A204.1 (cell line): ENCODE results near the gene TTYH1.
A peak's percentile ranks its signal among the peaks of the same experiment; 100 is the strongest.
"Not testable (repeated sequence)": the region's sequence is repeated elsewhere in the genome, so short reads cannot be mapped to it uniquely, and the experiment has no call there.

Source experiments
- FAIRE-seq: peaks from 2 replicates; lab custom pipeline; 2012; peaks lifted over from hg19 to GRCh38; lab: Jason Lieb, UNC

The TTYH1 gene

DNA sequence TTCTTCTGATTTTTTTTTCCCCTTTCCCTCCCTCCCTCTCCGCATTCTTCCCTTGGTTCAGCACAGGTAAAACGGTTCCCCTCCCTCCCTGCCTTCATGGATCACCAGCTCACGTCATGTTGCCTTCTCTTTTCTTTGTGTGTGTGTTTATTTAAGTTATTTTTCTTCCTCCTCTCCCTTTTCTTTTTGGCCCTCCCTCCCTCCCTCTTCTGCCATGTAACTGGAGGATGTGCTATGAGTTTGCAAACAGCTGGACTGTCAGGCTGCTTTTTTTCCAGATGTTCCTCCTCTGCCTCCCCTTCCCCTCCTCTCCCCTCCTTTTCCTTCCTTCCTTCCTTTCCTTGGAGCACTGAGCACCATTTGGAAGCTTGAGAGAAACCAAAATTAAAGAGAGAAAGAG is 46.3 kb downstream of the TTYH1 start:
- no peak for FAIRE-seq

DNA sequence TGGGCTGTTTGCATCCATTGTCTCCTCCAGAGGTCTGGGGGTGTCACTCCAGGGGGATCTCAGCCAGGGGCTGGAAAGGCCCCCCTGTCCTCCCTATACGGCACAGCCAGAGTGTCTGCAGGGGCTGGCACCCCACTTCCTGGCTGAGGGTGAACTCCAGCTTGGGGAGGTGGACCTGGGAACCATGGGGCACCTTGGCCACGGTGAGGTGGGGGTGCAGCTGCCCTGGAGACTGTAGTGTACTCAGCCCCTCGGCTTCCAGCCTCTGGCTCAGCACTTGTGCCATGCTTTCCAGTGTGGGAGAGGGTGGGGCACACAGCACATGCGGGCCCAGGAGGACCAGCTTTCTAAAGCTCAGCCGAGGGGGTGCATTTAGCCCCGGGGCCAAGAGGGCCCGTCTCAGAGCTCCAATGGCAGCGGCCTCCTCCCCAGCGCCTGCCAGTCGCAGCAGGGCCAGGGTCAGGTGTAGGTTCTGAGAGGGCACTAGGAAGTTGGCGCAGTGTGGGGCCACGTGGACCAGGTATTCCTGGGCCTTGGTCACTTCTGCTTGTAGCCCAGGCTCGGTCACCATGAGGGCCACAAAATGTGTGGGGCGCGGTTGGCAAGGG is 46.9 kb downstream of the TTYH1 start:
- FAIRE-seq, result no peak

DNA sequence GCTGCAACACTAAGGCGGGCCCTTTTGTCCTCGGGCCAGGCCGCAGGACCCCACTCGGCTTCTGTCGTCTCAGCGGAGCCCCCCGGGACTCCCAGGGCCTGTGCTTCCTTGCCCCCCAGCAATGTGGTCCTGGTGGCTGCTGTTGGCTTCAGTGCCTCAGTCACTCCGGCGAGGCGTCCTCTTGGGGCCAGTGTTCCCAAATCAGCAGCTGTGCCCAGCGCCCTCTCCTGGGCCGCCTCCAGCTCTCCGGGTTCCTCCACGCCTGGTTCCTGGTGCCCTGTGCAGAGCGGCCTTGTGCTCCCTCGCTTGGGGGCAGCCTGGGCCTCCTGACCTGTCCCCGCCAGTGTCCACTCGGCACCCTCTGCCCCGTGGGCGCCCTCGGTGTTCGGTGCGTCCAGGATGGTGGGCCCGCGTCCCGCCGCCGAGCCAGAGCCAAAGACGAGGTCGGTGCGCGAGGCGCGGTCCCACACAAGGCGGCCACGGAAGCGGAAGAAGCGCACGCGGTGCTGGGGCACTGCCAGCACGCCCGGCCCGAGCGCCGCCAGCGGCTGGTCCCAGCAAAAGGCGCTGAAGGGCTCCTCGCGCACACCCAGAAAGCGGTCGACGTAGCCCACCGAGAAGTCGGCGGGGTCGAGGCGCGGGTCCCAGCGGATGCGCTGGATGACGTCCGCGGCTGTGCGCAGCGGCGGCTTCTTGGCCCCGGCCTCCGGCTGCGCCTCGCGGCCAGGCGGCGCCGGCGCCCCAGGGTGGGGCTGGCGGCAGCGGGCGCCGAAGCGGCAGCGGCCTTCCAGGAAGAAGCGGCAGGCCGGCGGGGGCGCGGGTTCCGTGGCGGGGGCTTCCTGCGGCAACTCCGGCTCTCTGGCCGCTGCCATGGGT is 47.6 kb downstream of the TTYH1 start:
- no peak for FAIRE-seq

DNA sequence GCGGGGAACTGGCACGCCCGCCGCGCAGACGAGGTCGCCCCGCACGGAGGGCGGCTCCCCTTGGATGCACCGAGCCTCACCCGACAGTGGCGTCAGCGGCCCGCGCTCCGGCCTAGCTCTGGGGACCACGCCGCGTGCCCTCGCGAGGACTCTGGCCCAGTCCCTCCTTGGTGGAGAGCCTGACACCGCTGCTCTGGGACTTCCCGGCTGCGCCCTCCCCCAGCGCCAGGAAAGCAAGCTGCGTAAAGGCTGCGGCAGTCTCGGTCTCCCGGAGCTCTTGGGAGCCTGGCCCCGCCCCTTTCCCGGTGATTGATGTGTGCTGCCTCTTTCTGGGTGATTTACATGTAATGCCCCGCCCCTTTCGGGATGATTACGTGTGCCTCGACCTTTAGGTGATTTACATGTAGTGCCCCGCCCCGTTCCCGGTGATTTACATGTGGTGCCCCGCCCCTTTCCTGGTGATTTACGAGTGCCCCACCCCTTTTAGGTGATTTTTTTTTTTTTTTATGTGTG is 48.3 kb downstream of the TTYH1 start, which contains the start of gene LENG9:
TSS of gene LENG9 (minus strand) at position 248 of the 513 bp plus-strand sequence. CDS start 252 bp downstream, outside the sequence.
- FAIRE-seq, result no peak

DNA sequence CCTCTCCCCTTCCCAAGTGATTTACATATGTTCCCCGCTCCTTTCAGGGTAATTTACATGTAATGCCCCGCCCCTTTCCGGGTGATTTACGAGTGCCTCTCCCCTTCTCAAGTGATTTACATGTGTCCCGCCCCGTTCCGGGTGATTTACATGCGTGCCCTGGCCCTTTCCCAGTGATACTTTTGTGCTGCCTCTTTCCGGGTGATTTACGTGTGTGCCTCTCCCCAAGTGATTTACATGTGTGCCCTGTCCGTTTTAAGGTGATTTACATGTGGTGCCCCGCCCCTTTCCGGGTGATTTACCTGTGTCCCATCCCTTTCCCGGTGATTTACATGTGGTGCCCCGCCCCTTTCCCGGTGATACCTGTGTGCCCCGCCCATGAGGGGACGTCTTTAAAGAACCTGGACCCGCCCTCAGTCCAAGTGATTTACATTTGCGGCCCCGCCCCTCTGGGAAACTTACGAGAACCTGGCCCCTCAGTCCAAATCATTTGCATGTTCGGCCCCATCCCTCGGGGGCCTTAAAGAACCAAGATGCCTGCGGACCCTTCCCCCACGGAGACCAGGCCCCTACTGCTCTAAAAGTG is 48.9 kb downstream of the TTYH1 start:
- FAIRE-seq, result no peak

DNA sequence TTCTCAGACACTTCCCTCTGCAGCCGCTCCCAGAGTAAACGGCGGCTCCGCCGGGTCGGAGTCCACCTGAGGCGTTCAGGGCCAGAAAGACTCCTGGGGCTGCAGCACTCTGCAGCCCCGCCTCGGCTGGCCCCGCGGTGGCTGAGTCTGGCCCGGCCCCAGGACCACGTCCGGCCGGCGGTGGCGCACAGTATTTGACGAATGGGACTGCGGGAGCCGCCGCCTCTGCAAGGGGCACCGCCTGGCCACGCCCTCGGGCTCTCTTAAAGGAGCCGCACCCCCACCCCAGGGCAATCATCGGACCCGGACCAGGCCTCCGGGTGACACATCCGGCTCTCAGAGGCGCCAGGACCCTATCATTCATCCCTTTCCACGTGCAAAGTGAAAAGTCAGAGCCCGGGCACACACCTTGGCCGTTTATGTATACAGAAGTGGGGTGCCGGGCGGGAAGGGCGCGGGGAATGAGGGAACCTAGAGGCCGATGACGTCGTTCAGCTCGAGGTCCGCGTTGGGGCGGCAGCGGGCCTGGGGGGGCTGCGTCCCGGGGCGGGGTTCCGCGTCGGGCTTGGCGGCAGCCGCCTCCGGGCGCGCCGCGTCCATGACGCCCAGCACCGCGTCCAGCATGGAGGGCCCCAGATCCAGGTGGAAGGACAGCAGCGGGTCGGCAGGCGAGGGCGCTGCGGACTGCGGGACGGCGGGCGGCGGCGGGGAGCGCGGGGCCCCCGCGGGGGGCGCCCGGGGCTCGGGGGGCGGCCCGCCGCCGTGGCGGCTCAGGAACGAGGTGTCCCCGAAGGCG is 49.6 kb downstream of the TTYH1 start:
- FAIRE-seq, result no peak

DNA sequence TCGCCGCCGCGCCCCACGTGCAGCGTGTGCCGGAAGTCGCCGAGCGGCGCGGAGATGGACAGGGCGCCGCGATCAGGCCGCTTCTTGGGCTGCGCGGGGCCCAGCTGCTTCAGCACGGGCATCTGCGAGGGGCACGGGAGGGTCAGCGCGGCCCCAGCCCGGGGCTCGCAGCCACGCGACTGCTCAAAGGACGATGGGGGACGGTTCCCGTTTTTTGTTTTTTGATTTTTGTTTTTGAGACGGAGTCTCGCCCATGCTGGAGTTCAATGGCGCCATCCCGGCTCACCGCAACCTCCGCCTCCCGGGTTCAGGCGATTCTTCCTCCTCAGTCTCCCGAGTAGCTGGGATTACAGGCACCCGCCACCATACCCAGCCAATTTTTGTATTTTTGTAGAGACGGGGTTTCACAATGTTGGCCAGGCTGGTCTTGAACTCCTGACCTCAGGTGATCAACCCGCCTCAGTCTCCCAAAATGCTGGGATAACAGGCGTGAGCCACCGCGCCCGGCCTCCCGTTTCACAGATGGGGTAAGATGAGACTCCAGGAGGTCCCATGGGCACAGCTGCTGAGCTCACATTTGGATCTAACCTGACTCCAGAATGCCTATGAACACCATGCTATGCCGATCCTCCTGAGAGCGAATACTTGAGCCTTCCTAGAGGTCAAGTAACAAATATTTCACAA is 50.3 kb downstream of the TTYH1 start:
- no peak for FAIRE-seq

DNA sequence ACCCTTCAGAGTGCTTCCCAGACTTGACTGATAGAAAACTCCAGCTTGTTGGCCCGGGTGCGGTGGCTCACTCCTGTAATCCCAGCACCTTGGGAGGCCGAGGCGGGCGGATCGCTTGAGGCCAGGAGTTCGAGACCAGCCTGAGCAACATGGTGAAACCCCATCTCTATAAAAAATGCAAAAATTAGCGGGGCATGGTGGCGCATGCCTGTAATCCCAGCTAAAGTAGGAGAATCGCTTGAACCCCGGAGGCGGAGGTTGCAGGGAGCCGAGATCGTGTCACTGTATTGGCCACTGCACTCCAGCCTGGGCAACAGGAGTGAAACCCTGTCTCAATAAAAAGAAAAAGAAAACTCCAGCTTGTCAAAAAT is 50.8 kb downstream of the TTYH1 start:
- not testable (repeated sequence) for FAIRE-seq

DNA sequence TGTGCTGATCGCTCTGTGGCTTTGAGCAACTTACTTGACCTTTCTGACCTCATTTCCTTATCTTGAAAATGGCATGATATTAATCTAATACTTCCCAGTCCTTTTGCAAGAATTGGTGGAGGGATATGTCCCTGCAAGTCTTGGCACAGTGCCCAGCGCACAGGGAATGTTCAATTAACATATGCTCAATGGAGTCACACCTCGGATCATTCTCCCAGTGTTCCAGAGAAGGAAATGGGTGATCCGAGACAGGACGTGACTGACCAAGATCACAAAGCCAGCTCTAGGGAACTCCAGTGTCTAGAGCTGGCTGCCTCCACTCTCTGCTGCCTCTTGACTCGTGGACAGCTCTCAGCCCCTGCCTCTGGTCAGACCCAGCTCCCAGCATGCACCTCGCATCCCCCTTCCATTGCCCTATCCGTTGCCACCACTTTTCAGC is 54.3 kb downstream of the TTYH1 start:
- FAIRE-seq, result no peak

DNA sequence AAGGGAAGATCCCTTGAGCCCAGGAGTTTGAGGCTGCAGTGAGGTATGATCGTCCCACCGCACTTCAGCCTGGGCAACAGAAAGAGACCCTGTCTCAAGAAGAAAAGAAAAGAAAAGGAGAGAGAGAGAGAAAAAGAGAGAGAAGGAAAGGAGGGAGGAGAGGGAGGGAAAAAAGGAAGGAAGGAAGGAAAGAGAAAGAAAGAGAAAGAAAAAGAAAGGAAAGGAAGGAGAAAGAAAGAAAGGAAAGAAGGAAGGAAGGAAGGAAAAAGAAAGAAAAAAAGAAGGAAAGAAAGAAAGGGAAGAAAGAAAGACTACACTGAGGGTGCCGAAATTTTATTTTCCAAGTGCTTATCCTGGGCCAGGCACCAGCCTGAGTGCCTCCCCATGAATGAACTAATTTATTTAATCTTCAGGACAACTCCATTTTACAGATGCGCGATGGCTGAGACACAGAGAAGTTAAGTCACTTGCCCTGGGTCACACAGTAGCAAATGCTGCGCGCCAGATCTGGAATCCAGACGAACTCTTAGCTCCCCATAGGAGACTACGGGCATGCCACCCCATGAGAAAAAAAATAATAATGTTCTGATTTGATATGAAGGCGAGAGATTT is 55.1 kb downstream of the TTYH1 start:
- FAIRE-seq, result no peak

DNA sequence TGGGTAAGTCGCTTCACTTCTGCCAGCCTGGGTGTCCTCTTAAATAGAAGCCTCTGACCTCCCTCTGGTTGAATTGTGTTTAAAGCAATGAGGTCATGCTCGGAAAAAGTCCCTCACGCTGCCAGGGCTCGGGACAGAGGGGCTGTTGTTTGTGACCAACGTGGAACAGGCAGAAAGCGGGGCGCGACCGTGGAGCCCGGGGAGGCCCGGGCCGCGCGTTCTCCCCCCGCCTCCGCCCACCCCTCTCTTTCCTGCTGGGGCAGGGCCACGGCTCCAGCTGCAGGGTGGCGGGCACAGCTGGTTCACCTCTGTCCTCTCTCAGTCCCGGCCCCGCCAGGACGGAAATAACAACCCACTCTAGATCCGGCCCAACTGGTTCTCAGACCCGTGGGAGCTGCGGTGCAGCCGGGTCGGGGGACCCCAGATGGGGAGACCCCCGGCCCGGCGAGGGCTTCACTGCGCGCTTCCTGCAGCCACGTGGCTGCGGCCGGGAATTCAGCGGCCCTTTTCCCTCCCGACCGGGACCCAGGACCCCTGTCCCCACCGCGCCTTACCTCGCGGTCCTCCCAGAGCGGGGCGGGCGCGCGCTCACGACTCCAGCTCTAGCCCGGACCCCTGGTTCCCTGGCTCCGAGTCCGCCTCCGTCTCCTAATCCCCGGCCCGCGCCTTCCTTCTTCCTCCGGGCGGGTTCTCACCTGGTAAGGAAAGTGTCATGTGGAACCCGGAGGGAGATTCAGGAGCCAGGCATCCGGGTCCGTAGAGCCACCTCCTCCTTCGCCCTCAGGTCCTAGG is 55.9 kb downstream of the TTYH1 start:
- FAIRE-seq, result no peak

DNA sequence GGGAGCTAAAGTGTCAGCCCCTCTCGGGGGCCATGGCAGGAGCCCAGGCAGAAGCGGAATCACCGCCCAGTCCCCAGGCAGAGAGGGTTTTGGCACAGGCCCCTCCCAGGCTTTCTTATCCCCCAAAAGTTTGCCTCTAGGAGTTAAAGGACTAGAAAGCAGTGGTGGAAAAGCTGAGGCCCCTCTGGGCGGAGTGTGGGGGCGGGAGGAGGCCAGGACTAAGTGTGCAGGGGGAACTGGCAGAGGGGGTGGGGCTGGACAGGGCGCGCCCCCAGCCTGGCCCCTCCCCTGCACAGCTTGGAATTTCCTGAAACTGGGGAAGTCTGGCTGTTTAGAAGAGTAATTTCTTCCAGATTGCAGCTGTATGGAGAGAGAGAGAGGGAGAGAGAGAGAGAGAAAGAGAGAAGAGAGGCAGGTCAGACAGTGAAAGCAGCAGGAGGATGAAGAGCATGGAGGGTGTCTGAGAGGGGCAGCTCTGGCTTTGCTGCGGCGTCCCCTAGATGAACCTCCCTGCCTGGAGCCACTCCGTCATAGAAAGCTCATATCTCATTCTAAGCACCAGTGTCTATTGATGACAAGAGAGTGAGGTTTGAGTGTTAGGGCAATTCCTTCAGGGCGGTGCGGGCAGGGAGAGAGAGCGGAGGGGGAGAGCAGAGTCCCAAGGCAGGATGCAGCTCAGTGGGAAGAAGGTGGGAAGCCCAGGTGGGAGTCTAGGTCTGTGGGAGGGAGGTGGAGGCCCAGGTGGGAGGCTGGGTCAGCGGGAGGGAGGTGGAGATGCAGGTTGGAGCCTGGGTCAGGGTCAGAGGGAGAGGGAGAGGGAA is 58.0 kb downstream of the TTYH1 start, which contains the start of gene CDC42EP5:
TSS of gene CDC42EP5 (minus strand) at position 226 of the 821 bp plus-strand sequence. CDS start 7,749 bp downstream, outside the sequence.
- FAIRE-seq, result peak; percentile 21

DNA sequence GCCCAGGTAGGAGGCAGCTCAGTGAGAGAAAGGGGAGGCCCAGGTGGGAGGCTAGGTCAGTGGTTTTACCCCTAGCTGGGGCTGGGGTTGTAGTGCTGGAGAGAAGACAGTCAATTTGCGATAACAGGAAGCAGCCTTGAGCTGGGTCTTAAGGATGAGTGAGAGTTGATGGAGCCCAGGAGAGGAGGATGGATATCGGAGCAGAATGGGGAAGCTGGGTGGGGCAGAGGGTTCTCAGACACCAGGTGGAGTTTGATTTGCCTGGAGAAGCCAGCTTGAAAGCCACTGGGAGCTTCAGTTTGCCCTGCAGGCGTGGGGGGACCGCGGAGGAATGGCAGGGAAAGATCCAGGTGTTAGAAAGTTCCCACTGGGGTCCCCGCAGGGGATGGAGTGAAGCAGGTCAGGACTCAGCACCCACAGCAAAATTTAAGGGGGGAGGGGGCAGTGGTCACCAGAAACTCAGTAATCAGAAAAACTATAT is 58.7 kb downstream of the TTYH1 start:
- FAIRE-seq, result no peak

DNA sequence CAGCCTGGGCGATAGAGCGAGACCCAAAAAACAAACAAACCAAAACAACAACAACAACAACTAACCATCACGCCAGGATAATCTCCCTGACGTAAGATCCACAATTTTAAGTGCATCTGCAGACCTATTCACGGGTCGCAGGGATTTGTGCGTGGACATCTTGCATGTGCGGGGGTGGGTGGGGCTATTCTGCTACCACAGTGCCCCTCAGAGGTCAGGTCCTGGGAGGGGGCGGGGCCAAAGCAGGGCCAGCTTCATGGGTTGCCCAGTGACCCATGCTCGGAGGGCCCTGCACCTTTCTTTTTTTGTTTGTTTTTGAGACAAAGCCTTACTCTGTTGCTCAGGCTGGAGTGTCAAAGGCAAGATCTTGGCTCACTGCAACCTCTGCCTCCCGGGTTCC is 60.4 kb downstream of the TTYH1 start:
- FAIRE-seq, result no peak

DNA sequence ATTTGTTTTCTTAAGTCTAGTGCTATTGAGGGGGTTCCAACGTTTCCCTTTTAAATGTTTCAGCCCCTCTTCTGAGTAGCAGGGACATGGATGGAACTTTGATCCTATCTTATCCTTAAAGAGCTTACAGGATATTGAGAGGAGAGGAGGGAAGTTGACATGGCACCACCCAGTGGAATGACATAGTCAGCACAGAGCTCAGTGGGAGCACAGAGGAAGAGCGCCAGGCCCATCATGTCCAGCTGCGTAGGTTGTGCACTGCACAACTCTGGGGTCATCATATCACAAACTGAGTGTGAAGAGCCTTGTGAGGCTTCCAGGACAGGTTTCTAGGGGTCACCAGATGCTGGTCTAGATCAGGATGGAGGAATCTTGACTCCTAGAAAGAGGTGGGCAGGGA is 62.4 kb downstream of the TTYH1 start:
- FAIRE-seq, result no peak

DNA sequence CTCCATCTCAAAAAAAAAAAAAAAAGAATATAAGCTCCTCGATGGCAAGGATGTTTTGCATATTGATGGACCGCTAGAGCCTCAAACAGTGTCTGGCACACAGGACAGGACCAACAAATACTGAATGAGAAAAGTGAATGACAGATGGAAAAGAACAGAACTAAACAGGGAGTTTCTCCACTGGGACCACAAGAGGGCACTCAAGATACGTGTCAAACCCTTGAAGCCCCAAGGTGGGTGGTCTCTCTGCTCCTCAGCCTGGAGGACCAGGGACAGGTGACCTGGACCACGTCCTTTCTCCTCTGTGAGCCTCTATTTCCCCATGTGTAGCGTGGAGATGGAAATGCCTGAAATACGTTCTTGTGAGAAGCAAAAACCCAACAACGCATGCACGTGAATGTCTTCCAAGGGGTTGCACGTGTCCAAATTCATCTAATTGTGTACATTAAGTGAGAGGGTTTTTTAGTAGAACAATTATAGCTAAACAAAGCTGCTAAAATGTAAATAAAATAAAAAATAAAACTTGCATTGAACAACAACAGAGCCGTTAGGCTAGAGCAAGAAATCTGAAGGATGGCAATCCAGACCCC is 63.5 kb downstream of the TTYH1 start:
- FAIRE-seq, result no peak

DNA sequence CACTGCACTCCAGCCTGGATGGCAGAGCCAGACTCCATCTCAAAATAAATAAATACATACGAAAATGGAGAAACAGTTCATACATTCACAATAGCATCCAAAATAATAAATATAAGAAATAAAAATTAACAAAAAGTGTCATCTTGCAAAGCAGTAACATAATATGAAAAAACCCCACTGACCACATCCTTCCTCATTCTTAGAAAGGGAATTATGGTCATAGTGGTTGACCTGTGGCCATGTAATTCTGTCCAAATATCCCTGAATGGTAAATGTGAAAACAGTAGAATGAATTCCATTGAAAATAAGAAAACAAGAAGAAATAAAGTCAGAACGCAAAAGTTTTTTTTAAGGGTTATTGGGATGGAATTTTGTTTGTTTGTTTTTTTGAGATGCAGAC is 64.8 kb downstream of the TTYH1 start:
- no peak for FAIRE-seq

DNA sequence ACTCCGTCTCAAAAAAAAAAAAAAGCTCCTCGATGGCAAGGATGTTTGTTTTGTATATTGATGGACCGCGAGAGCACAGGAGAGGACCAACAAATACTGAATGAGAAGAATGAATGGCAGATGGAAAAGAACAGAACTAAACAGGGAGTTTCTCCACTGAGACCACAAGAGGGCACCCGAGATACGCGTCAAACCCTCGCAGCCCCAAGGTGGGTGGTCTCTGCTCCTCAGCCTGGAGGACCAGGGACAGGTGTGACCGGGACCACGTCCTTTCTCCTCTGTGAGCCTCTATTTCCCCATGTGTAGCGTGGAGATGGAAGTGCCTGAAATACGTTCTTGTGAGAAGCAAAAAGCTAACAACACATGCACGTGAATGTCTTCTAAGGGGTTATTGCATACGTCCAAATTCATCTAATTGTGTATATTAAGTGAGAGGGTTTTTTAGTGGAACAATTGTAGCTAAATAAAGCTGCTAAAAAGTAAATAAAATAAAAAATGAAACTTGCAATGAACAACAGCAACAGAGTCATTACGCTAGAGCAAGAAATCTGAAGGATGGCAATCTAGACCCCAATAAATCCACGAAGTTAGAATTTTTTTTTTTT is 66.2 kb downstream of the TTYH1 start:
- no peak for FAIRE-seq
